HL-60 (cell line): ENCODE results near the gene KCNC1.

Experiments
- DNase-seq, 2 experiments: peaks; one replicate each; pipeline ENCODE4 v3.0.0-alpha.2; 2010 to 2020; ENCODE audit warnings: low read depth in 1 of 2, low spot score in 1 of 2
- H3K27ac ChIP-seq: fragments of 250-450 bp; sonication (Bioruptor Pico); replicated peaks from 2 replicates; pipeline ENCODE4 v1.5.1; 2020; ENCODE audit warnings: mild to moderate bottlenecking, moderate library complexity
- H3K27me3 ChIP-seq: fragments of 250-450 bp; sonication (Bioruptor Pico); 2 replicates; pipeline ENCODE4 v1.5.1; 2021; ENCODE audit warnings: mild to moderate bottlenecking, moderate library complexity; ENCODE audit not compliant: insufficient read depth, poor library complexity, severe bottlenecking
- H3K4me3 ChIP-seq: replicated peaks from 2 replicates; pipeline ENCODE4 v1.5.1; 2011; ENCODE audit warnings: mild to moderate bottlenecking, control low read depth, low read length; ENCODE audit not compliant: insufficient read depth
- CTCF ChIP-seq: IDR thresholded peaks from one replicate; pipeline ENCODE4 v1.5.1; 2011; ENCODE audit warnings: low read length, control low read depth, inconsistent platforms; ENCODE audit not compliant: insufficient read depth
- GABPA ChIP-seq: IDR thresholded peaks from 2 replicates; pipeline ENCODE4 v1.6.1; 2012; ENCODE audit warnings: low read depth
- POLR2AphosphoS5 ChIP-seq: IDR thresholded peaks from 2 replicates; pipeline ENCODE4 v1.6.1; 2012; ENCODE audit warnings: low read depth
- REST ChIP-seq: IDR thresholded peaks from 2 replicates; pipeline ENCODE4 v1.6.1; 2012; ENCODE audit warnings: low read depth; ENCODE audit not compliant: insufficient replicate concordance
- SPI1 ChIP-seq: IDR thresholded peaks from 2 replicates; pipeline ENCODE4 v1.6.1; 2012; ENCODE audit warnings: low read depth, mild to moderate bottlenecking, borderline replicate concordance

Gene KCNC1

DNA sequence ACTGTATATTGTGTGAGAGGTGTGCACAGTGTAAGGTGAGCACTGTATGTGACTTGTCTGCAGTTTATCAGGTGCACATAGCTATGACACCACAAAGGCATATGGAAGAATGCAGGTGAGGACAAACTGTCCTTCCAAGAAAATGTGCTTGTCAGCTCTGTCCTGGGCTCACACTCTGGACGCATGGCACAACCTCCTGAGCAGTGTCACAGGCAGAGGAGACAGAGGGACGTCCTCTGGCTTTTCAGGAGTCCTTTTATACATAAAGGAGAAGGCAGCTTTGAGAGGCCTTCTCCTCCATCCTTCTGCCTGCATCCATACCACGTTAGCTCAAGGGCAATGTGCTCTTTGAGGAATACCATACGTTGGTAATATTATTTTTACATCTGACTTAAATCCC lies 22.7 kb upstream of the KCNC1 start:
- Histone ChIP-seq H3K27ac (no peak overlapping the region), H3K4me3 (no peak overlapping the region), H3K27me3 (peaks cover 8% of the 10 kb centered on the region)
- TF ChIP-seq POLR2AphosphoS5 (no peak), REST (no peak), CTCF (no peak), SPI1 (no peak), GABPA (no peak)
- no peak for DNase-seq

- Histone ChIP-seq H3K27ac (no peak overlapping the region), H3K4me3 (no peak overlapping the region), H3K27me3 (peaks cover 20% of the 10 kb centered on the region)
- no peak for DNase-seq
- TF ChIP-seq REST (no peak), CTCF (no peak), SPI1 (no peak), POLR2AphosphoS5 (no peak), GABPA (no peak)
Observed at GRCh38 chr11:17713851-17714250, 20.7 kb upstream of the KCNC1 start.

DNA sequence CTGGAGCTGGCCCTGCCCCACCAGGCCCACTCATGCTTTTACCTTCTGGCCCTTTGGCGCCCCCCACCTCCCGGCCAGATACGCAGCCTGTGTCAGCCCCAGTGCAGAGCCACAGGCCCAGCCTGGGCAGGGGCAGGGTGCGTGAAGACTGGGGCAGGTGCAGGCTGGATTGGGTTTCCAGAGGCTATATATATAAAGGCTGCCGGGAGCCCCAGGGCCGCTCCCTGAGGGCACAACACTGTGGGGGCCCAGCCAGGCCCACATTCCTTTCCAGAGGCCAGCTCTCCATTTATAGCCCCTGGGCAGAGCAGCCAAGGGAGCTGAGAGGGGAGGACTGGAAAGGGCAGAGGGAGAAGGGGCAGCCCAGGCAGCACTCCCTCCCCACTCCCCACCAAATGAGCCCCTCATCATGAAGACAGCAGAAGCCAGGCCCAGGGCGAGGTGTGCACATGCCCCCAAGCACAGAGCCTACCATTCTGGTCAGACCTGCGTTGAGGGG lies 20.2 kb upstream of the KCNC1 start:
- Histone ChIP-seq H3K27me3 (peaks cover 26% of the 10 kb centered on the region), H3K4me3 (no peak overlapping the region), H3K27ac (no peak overlapping the region)
- no peak for DNase-seq
- TF ChIP-seq REST (no peak), GABPA (no peak), SPI1 (no peak), POLR2AphosphoS5 (no peak)

GRCh38 chr11:17714870-17715269 lies 19.7 kb upstream of the KCNC1 start:
- H3K4me3 ChIP-seq = no peak overlapping the region
- peaks cover 30% of the 10 kb centered on the region for H3K27me3 ChIP-seq
- no peak for DNase-seq
- TF ChIP-seq CTCF (no peak), POLR2AphosphoS5 (no peak), SPI1 (no peak), GABPA (no peak), REST (no peak)
- H3K27ac ChIP-seq = no peak overlapping the region
